ENCODE results near the gene IMPG1. TPM values are rescaled to one million over a fixed set of nuclear protein-coding genes. Genes with fewer than 3 reads are reported as not detected.

The IMPG1 gene
- total and polyA plus RNA-seq, 2 donors (not counting 1 experiment from before 2014, with no cell fraction given): not detected

DNA sequence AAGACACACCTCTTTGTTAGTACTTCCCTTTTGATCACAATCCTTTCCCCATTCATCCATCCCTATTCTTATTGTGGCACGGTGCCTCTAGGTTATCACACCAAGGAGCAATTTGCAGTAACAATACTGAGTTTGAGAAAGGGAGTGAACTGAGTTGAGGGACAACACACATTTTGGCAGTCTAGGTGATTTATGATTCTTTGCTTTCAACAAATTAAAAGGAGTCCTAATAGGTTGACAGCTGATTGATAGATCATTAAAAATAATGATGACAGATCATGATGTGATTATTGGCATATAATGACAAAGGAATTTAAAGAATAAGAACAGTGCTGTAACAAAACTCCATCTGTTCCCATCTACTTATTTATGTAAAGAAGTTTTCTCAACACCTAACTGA is 36.7 kb downstream of the IMPG1 start:
- peaks cover 0 to 6% (median 0%) of the 10 kb centered on the region in 3 donors for H3K9me3 ChIP-seq (ENCODE audit: control extremely low read depth in 1 of 3, control insufficient read depth in 2 of 3, insufficient read depth in 1 of 3, low read length in 2 of 3)
- H2AFZ ChIP-seq (ENCODE audit: insufficient read depth, low read depth, low read length, poor library complexity, severe bottlenecking): no peak overlapping the region
- H3K27ac Mint-ChIP-seq: no peak overlapping the region
- H3K27me3 ChIP-seq (replicated peaks in 1 of 4; ENCODE audit: control extremely low read depth in 1 of 4, control insufficient read depth in 3 of 4, insufficient read depth in 4 of 4, low read length in 3 of 4): no peaks in the 10 kb centered on the region
- TF ChIP-seq EZH2 (IDR thresholded peaks at IDR 0.05; ENCODE audit: borderline replicate concordance, insufficient read depth, low read depth, low read length, poor library complexity, severe bottlenecking): no peak
- TF ChIP-seq, protein P1, sequence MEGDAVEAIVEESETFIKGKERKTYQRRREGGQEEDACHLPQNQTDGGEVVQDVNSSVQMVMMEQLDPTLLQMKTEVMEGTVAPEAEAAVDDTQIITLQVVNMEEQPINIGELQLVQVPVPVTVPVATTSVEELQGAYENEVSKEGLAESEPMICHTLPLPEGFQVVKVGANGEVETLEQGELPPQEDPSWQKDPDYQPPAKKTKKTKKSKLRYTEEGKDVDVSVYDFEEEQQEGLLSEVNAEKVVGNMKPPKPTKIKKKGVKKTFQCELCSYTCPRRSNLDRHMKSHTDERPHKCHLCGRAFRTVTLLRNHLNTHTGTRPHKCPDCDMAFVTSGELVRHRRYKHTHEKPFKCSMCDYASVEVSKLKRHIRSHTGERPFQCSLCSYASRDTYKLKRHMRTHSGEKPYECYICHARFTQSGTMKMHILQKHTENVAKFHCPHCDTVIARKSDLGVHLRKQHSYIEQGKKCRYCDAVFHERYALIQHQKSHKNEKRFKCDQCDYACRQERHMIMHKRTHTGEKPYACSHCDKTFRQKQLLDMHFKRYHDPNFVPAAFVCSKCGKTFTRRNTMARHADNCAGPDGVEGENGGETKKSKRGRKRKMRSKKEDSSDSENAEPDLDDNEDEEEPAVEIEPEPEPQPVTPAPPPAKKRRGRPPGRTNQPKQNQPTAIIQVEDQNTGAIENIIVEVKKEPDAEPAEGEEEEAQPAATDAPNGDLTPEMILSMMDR (IDR thresholded peaks at IDR 0.05): no peak
- H3K9ac ChIP-seq (ENCODE audit: low read length): no peak overlapping the region
- H3K4me1 ChIP-seq (ENCODE audit: control insufficient read depth in 2 of 2, insufficient read depth in 2 of 2, low read length in 2 of 2): no peaks in the 10 kb centered on the region
- H3K4me1 Mint-ChIP-seq: no peaks in the 10 kb centered on the region
- ChIA-PET CTCF (no interaction called here), POLR2A (no interaction called here)
- H3K9me3 Mint-ChIP-seq (ENCODE audit: insufficient read depth): no peaks in the 10 kb centered on the region
- H3K79me2 ChIP-seq (ENCODE audit: control insufficient read depth, insufficient read depth, low read length): no peaks in the 10 kb centered on the region
- intact Hi-C loops (cut with micrococcal nuclease): no loop called here
- no peak overlapping the region for H3K4me3 Mint-ChIP-seq
- H3K27me3 Mint-ChIP-seq: no peaks in the 10 kb centered on the region
- no peaks in the 10 kb centered on the region for H4K20me1 ChIP-seq (ENCODE audit: control insufficient read depth, insufficient read depth, low read length, poor library complexity, severe bottlenecking)
- no CpG with 5 or more reads among the region's 1 CpG for WGBS (ENCODE audit: insufficient coverage)
- ATAC-seq (ENCODE audit: low read depth) (no peak), DNase-seq (no peak)
- H3K4me3 ChIP-seq (ENCODE audit: control extremely low read depth in 1 of 5, extremely low read depth in 1 of 5, insufficient read depth in 1 of 5, low read depth in 2 of 5, low read length in 4 of 5): no peak overlapping the region
- no peak overlapping the region for H3K27ac ChIP-seq (ENCODE audit: low read length in 2 of 2)
- H3K4me2 ChIP-seq (replicated peaks; ENCODE audit: low read depth, low read length, poor library complexity, severe bottlenecking): no peak overlapping the region
- no peaks in the 10 kb centered on the region for H3K36me3 ChIP-seq (replicated peaks in 1 of 2; ENCODE audit: control extremely low read depth in 1 of 2, control insufficient read depth in 1 of 2, extremely low read depth in 1 of 2, insufficient read depth in 2 of 2, low read length in 1 of 2)

DNA sequence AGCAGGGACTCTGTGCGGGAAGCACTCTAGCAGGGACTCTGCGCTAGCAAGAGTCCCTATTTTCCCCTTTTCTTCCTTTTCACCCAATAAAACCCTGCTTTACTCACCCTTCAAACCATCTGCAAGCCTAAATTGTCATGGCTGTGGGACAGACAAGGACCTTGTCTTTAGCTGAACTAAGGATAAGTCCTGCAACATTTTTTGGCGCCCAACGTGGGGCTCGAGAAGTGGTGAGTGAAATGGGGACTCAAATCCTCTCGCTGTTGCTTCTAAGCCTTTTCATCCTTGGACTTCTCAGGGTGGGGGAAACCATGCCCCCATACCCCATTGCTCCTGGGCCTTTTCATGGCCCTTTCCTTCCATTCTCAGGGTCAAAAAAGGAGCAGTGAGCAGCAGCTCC is 46.4 kb downstream of the IMPG1 start:
- Histone ChIP-seq H3K9me3 (ENCODE audit: control extremely low read depth in 1 of 3, control insufficient read depth in 2 of 3, insufficient read depth in 1 of 3, low read length in 2 of 3) (peaks cover 0 to 26% (median 20%) of the 10 kb centered on the region in 3 donors), H3K27ac (ENCODE audit: low read length in 2 of 2) (no peak overlapping the region), H2AFZ (ENCODE audit: insufficient read depth, low read depth, low read length, poor library complexity, severe bottlenecking) (no peak overlapping the region), H3K4me3 (ENCODE audit: control extremely low read depth in 1 of 5, extremely low read depth in 1 of 5, insufficient read depth in 1 of 5, low read depth in 2 of 5, low read length in 4 of 5) (no peak overlapping the region), H3K4me2 (replicated peaks; ENCODE audit: low read depth, low read length, poor library complexity, severe bottlenecking) (no peak overlapping the region), H3K27me3 (replicated peaks in 1 of 4; ENCODE audit: control extremely low read depth in 1 of 4, control insufficient read depth in 3 of 4, insufficient read depth in 4 of 4, low read length in 3 of 4) (no peaks in the 10 kb centered on the region), H3K9ac (ENCODE audit: low read length) (no peak overlapping the region), H3K79me2 (ENCODE audit: control insufficient read depth, insufficient read depth, low read length) (no peaks in the 10 kb centered on the region), H4K20me1 (ENCODE audit: control insufficient read depth, insufficient read depth, low read length, poor library complexity, severe bottlenecking) (no peaks in the 10 kb centered on the region), H3K4me1 (ENCODE audit: control insufficient read depth in 2 of 2, insufficient read depth in 2 of 2, low read length in 2 of 2) (no peaks in the 10 kb centered on the region), H3K36me3 (replicated peaks in 1 of 2; ENCODE audit: control extremely low read depth in 1 of 2, control insufficient read depth in 1 of 2, extremely low read depth in 1 of 2, insufficient read depth in 2 of 2, low read length in 1 of 2) (no peaks in the 10 kb centered on the region)
- ATAC-seq (ENCODE audit: low read depth) (no peak), DNase-seq (no peak)
- no peak for TF ChIP-seq EZH2 (IDR thresholded peaks at IDR 0.05; ENCODE audit: borderline replicate concordance, insufficient read depth, low read depth, low read length, poor library complexity, severe bottlenecking)
- TF ChIP-seq, protein P1 (IDR thresholded peaks at IDR 0.05): no peak
- Mint-ChIP-seq H3K27me3 (no peaks in the 10 kb centered on the region), H3K27ac (no peak overlapping the region), H3K4me3 (no peak overlapping the region), H3K4me1 (no peaks in the 10 kb centered on the region), H3K9me3 (ENCODE audit: insufficient read depth) (peaks cover 8% of the 10 kb centered on the region)
- intact Hi-C loops (cut with micrococcal nuclease): no loop called here
- 96% methylated on average over 6 of the region's 6 CpGs for WGBS (ENCODE audit: insufficient coverage)
- POLR2A ChIA-PET: no interaction called here
- CTCF ChIA-PET: no interaction called here
